Measurements from ENCODE around the gene CDADC1. TPM values are rescaled to one million over a fixed set of nuclear protein-coding genes. Genes with fewer than 3 reads are reported as not detected.
"Not testable (repeated sequence)": the region's sequence is repeated elsewhere in the genome, so short reads cannot be mapped to it uniquely, and the experiment has no call there.

The CDADC1 gene
- total RNA-seq, 4 donors from 2014 or later: 1.1 to 4.0 (median 2.8) TPM

- WGBS, 2 donors: 68 to 75% methylated on average over 1 of the region's 1 CpG
Measured at GRCh38 chr13:49287995-49288394, 40.3 kb downstream of the CDADC1 start.

GRCh38 chr13:49288458-49288857 is 40.7 kb downstream of the CDADC1 start:
- H3K27me3 ChIP-seq: no peaks in the 10 kb centered on the region
- intact Hi-C loops (cut with DNase I): no loop called here
- peaks cover 0 to 8% (median 0%) of the 10 kb centered on the region in 3 donors for H3K4me1 ChIP-seq
- no peak overlapping the region for H3K4me3 ChIP-seq
- DNase-seq: no peak
- no peaks in the 10 kb centered on the region for H3K9me3 ChIP-seq
- peaks cover 0 to 31% (median 0%) of the 10 kb centered on the region in 3 donors for H3K36me3 ChIP-seq
- TF ChIP-seq, protein P1, sequence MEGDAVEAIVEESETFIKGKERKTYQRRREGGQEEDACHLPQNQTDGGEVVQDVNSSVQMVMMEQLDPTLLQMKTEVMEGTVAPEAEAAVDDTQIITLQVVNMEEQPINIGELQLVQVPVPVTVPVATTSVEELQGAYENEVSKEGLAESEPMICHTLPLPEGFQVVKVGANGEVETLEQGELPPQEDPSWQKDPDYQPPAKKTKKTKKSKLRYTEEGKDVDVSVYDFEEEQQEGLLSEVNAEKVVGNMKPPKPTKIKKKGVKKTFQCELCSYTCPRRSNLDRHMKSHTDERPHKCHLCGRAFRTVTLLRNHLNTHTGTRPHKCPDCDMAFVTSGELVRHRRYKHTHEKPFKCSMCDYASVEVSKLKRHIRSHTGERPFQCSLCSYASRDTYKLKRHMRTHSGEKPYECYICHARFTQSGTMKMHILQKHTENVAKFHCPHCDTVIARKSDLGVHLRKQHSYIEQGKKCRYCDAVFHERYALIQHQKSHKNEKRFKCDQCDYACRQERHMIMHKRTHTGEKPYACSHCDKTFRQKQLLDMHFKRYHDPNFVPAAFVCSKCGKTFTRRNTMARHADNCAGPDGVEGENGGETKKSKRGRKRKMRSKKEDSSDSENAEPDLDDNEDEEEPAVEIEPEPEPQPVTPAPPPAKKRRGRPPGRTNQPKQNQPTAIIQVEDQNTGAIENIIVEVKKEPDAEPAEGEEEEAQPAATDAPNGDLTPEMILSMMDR (IDR thresholded peaks at IDR 0.05): no peak
- H3K27ac ChIP-seq: no peak overlapping the region

More at GRCh38 chr13:49287995-49288394, 40.3 kb downstream of the CDADC1 start:
- DNase-seq: no peak
- H3K27ac ChIP-seq: no peak overlapping the region
- H3K36me3 ChIP-seq: peaks cover 0 to 30% (median 0%) of the 10 kb centered on the region in 3 donors
- intact Hi-C loops (cut with DNase I): no loop called here
- no peaks in the 10 kb centered on the region for H3K27me3 ChIP-seq
- peaks cover 0 to 8% (median 0%) of the 10 kb centered on the region in 3 donors for H3K4me1 ChIP-seq
- H3K9me3 ChIP-seq: no peaks in the 10 kb centered on the region
- H3K4me3 ChIP-seq: no peak overlapping the region
- TF ChIP-seq, protein P1 (IDR thresholded peaks at IDR 0.05): no peak
- TF ChIP-seq POLR2A (IDR thresholded peaks at IDR 0.05): no peak

DNA sequence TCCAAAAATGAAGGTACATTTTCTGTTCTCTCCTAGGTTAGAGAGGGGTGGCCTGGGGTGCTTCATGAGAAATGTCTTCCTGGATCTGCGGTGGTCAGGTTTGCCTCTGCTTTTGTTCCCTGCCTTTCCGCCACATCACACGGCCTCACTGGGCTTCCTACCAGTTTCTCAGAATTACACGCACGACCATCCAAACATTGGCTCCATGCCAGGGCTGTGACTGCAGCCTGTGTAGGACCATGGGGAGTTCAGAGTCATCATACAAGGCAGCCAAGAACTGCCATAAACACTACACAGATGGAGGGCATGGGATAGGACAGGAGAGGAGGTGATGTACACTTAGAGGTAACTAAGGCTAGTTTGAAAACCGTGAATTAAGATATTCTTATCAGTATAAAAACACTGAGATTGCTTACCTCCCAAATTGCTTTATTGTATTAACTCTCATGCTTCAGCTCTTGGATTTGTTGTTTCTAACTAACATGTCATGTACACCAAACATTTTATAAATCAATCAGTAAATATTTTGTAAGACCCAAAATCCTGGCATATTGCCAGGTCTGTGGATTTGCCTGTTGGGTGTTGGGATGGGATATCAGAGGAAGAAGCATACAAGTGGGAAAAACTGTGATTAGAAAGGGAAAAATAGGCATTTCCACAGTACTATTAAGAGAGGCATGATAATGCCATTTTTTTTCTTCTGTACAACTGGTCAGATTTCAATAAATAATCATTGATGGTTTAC is 45.2 kb downstream of the CDADC1 start:
- Histone ChIP-seq H3K4me3 (no peak overlapping the region), H3K9me3 (no peaks in the 10 kb centered on the region), H3K27ac (peak overlapping the region in 2 of 4 donors; percentile 3 to 39), H3K27me3 (no peaks in the 10 kb centered on the region), H3K36me3 (peaks cover 0 to 12% (median 0%) of the 10 kb centered on the region in 3 donors), H3K4me1 (peaks cover 0 to 8% (median 0%) of the 10 kb centered on the region in 3 donors)
- TF ChIP-seq, protein P1 (IDR thresholded peaks at IDR 0.05): no peak
- TF ChIP-seq POLR2A (IDR thresholded peaks at IDR 0.05): no peak
- WGBS, 2 donors: 29 to 40% methylated on average over 6 of the region's 6 CpGs
- intact Hi-C loops (cut with DNase I): no loop called here
- no peak for DNase-seq

GRCh38 chr13:49294723-49295122 is 47.0 kb downstream of the CDADC1 start:
- H3K36me3 ChIP-seq; H3K9me3 ChIP-seq; DNase-seq; intact Hi-C loops (cut with DNase I); H3K27me3 ChIP-seq; H3K4me1 ChIP-seq; H3K4me3 ChIP-seq; H3K27ac ChIP-seq: not testable (repeated sequence)
- WGBS, 2 donors: 94 to 98% methylated on average over 4 to 6 of the region's 6 CpGs

GRCh38 chr13:49295244-49295643 is 47.5 kb downstream of the CDADC1 start:
- Histone ChIP-seq H3K36me3 (peaks cover 0 to 8% (median 0%) of the 10 kb centered on the region in 3 donors), H3K27ac (no peak overlapping the region), H3K9me3 (no peaks in the 10 kb centered on the region), H3K4me1 (peaks cover 0 to 8% (median 0%) of the 10 kb centered on the region in 3 donors), H3K4me3 (no peak overlapping the region), H3K27me3 (no peaks in the 10 kb centered on the region)
- 56 to 61% methylated on average over 6 of the region's 6 CpGs for WGBS, 2 donors
- no peak for DNase-seq
- intact Hi-C loops (cut with DNase I): no loop called here
- TF ChIP-seq POLR2A (IDR thresholded peaks at IDR 0.05): no peak
- TF ChIP-seq, protein P1 (IDR thresholded peaks at IDR 0.05): no peak

All from esophagus squamous epithelium (tissue), 5 donors.